Ishikawa (cell line): ENCODE data around the gene COL5A2.

Experiments used
- CEBPB ChIP-seq: IDR thresholded peaks from 2 replicates; pipeline ENCODE4 v1.6.1; 2012
- CREB1 ChIP-seq: IDR thresholded peaks from 2 replicates; pipeline ENCODE4 v1.6.1; 2012; ENCODE audit warnings: low read depth
- EGR1 ChIP-seq: IDR thresholded peaks from 2 replicates; pipeline ENCODE4 v1.6.1; 2012
- EP300 ChIP-seq: IDR thresholded peaks from 2 replicates; pipeline ENCODE4 v1.6.1; 2012; ENCODE audit warnings: borderline replicate concordance
- RAD21 ChIP-seq: IDR thresholded peaks from 2 replicates; pipeline ENCODE4 v1.6.1; 2012; ENCODE audit warnings: low read depth
- TAF1 ChIP-seq: IDR thresholded peaks from 2 replicates; pipeline ENCODE4 v1.6.1; 2012; ENCODE audit warnings: low read depth, mild to moderate bottlenecking
- TEAD4 ChIP-seq: IDR thresholded peaks from 2 replicates; pipeline ENCODE4 v1.6.1; 2012
- TF ChIP-seq, protein P1 (sequence below): IDR thresholded peaks from 2 replicates; pipeline ENCODE4 v1.6.1; 2012; ENCODE audit warnings: low read depth, mild to moderate bottlenecking

DNA sequence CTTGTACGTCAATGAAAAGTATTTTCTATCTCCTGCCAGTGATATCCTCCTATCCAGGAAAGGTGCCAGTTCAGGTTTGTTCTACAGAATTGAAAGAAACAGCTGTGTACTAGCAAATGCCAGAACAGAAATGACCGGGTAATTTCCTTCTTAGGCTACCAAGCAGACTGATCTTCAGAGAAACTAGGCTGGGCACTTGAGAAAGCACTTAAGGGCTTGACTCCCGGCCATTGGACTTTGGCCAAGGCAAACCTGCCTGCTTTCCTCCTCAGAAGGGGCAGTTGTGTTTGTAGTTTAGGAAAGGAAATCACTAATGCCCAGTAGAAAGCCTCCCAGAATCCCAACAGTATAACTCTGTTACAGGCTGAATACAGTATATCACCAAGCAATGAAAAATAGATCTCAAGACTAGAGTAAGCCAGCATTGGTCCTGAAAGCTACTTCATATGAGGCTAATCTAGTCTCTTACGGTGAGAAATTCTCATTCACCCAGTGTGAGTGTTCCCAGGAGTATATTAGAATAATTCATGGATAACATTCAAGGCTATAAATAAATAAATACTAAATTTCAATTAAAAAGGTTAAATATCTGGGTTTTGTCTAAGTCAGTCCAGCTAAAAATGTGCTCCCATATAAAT is 43.0 kb upstream of the COL5A2 start:
- no peak for TF ChIP-seq TEAD4
- TF ChIP-seq CREB1, result no peak
- TF ChIP-seq RAD21, result no peak
- TF ChIP-seq, protein P1, sequence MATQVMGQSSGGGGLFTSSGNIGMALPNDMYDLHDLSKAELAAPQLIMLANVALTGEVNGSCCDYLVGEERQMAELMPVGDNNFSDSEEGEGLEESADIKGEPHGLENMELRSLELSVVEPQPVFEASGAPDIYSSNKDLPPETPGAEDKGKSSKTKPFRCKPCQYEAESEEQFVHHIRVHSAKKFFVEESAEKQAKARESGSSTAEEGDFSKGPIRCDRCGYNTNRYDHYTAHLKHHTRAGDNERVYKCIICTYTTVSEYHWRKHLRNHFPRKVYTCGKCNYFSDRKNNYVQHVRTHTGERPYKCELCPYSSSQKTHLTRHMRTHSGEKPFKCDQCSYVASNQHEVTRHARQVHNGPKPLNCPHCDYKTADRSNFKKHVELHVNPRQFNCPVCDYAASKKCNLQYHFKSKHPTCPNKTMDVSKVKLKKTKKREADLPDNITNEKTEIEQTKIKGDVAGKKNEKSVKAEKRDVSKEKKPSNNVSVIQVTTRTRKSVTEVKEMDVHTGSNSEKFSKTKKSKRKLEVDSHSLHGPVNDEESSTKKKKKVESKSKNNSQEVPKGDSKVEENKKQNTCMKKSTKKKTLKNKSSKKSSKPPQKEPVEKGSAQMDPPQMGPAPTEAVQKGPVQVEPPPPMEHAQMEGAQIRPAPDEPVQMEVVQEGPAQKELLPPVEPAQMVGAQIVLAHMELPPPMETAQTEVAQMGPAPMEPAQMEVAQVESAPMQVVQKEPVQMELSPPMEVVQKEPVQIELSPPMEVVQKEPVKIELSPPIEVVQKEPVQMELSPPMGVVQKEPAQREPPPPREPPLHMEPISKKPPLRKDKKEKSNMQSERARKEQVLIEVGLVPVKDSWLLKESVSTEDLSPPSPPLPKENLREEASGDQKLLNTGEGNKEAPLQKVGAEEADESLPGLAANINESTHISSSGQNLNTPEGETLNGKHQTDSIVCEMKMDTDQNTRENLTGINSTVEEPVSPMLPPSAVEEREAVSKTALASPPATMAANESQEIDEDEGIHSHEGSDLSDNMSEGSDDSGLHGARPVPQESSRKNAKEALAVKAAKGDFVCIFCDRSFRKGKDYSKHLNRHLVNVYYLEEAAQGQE, result no peak
- no peak for TF ChIP-seq EGR1
- no peak for TF ChIP-seq CEBPB
- no peak for TF ChIP-seq EP300
- TF ChIP-seq TAF1, result no peak
